ENCODE measurements around the gene SPTBN5.

Gene SPTBN5

DNA sequence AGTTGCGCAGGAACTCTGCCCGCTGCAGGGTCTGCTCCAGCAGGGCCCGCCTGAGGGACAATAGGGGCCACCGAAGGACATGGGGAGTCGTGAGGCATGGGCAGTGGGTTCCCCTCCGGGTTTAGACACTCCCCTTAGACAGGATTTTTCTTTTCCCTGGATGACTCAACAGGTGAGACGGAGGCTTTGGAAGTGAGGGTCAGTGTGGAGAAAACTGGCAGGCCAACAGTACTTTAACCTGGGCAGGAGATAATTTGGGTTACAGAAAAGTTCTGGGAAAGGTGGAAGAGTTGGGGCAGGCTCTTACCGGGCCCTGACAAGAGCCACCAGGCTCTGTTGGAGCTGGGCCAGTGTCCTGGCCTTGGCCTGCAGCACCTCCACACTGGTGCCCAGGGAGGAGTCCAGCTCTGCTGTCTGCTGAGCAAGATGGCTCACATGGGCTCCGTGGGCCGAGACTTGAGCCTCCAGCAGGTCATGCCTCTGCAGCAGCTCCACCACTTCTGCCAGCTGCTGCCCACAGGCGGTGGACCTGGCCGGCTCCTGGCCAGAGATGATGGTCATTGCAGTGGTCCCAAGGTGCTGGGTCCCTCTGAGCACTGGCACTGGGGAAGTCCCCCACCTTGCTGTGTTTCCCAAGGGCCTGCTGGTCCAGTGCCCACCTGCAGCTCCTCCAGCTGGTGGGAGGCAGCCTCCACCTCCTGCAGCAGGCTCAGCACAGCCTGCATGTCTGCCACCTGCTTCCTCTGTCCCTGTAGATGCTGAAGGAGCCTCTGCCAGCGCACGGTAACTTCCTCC lies 11.0 kb downstream of the SPTBN5 start:
- no peak for FAIRE-seq

DNA sequence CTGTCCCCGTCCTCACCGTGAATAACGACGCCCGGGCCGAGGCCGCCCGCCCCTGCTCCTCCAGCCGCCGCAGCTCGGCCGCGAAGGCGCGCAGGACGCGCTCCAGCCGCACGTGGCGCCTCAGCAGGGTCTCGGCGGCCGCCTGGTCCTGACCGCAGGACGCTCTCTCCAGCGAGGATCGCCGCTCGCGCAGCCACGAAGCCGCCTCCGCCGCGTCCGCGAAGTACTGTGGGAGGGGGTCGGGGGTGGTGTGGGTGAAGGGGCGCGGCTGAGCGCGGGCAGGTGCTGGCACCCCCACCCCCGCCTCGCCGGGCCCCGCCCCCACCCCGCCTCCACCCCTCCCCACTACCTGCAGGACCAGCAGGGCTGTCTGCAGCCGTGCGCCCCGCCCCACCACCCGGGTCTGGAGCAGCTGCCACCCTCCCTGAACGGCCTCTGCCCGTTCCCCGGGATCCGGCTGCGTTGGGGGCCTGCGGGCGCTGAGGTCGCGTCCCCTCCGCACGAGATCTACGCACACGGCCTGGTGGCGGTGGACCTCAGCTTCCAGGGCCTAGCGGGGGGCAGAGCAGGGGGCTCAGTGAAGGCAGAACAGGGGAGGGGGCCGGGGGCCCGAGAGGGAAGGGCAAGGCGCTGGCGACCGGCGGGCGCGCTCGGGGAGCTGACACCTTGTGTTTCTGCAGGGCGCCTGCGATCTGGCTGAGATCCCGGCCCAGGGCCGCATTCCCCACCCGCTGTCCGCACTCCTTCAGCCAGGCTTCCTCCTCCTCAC lies 11.7 kb downstream of the SPTBN5 start:
- FAIRE-seq = no peak

DNA sequence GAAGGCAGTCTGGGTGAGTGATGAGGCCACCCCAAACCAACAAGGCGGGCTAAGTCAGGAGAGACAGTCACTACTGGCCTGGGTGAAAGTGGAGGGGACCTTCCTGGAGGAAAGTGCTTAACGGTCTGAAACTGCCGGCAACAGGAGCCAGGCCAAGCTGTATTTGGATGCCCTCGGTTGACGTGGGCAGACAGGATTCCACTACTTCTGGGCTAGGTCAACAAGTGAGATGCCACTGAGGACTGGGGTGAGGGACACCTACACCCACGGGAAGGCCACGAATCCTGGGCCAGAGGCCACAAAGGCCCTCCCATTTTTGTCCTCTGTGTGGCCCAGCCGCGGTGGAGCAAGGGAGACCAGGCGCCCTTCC lies 12.3 kb downstream of the SPTBN5 start:
- FAIRE-seq = no peak

DNA sequence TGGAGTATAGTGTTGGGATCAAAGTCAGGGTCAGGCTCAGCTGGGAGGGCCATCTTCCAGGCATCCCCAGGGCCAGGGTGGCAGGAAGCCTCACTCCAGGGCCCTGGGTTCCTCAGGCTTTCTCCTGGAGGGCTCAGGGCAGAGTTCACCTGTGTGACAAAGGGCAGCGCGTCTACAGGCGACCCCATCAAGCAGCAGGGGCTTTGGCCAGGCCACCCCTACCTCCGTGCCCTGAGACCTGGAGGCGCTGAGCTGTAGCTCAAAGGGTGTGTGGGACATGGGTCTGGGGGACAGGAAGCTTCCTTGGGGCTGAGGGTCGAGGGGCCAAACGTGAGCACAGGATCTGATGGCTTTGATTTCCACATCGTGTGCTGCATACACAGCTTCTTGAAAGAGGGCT lies 12.8 kb downstream of the SPTBN5 start:
- FAIRE-seq = no peak

DNA sequence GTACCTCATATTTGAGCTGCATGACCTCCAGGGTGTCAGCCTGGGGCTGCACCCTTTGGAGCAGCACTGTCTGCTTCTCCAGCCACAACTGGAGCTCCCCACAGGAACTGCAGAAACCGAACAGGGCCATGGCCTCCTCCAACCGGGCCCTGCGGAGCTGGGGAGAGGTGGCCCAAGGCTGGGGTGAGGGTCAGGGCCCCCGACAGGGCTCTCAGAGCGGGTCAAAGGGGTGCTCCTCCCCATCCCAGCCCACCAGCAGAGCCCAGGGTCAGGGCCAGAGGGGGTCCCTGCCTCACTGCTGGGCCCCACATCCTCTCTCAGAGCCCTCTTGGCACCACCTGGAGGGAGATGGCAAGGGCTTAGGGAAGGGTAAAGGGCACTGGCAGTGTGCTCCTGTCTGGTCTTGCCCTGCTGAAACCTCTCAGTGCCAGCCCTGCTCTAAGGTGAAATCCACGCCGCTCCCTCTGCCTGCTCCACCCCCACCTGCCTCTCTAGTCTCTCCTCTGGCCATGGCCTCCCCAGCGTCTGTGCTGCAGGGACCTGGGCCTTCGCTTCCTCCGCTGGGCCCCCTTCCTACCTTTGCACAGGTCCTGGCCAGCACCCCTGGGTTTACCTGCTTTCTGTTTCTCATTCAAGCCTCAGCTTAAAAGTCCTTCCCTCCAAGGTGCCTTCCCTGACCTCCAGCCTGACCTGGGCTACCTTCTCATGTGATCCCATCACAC lies 13.5 kb downstream of the SPTBN5 start:
- FAIRE-seq = no peak

DNA sequence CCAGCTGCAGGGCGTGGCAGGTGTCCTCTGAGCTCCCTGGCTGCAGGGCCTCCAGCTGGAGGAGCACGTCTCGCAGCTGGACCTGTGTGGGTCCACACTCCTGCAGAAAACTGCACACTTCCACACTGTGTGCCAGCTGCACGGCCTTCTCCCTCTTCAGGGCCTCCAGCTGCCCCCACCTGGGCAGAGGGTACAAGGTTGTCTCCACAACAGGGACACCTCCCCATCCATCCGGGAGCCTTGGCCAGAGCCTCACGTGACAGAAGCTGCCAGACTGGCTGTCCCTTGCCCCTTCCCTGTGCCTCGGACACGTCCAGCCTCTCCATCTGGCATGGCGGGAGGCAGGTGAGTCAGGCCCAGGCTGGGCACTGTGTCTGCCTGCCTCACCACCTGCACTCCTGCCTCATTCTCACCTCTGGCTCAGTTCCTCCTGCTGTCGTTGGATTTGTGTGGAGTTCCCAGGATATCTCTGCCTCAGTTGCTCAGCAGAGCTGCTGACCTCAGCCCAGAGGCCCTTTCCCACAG lies 14.5 kb downstream of the SPTBN5 start:
- FAIRE-seq = no peak

DNA sequence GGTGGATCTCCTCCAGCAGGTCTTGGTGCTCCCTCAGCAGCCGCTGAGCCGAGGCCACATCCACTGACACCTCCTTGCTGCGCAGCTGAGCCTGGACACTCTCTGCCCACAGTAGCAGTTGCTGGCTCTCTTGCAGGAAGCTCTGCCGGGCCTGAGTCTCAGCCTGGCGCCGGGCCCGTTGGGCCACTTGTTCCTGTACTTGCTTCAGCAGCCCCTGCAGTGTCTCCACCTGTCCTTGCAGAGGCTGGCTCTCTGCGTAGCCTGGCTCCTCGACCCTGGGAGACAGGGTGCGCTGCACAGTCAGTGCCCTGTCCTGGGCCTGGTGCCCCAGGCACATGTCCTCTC lies 15.5 kb downstream of the SPTBN5 start:
- FAIRE-seq = no peak

DNA sequence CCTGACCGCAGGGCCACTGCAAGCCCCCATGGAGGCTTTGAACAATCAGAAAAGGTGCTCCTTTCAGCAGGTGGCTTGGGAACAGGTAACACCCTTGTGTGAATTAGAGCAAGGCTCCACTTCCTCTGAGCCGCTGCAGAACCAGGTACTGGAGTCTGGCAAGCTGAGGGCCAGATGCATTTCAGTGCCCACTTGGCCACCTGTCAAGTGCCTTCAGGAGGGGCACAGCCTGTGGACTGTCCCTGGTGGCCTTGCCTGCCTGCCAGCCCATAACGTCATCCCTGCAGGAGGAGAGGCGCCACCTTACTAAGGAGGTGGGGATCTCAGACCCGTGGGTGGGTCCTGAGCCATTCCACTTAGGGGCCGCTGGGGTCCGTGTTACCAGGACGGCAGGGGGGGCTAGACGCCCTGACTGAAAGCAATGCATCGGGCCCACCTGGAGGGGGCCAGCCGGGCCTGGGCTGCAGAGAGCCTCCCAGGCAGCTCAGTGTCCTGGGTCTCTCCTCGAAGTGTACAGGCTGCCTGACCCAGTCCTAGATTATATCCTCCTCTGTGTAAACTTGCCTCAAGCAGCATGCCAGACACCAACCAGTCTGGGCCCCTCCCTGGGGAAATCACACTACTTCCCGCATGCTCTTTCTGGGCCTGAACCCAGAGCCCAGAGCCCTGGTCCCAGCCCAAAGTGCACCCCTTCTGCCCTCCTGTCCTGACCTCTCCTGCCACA lies 16.1 kb downstream of the SPTBN5 start:
- FAIRE-seq = no peak

DNA sequence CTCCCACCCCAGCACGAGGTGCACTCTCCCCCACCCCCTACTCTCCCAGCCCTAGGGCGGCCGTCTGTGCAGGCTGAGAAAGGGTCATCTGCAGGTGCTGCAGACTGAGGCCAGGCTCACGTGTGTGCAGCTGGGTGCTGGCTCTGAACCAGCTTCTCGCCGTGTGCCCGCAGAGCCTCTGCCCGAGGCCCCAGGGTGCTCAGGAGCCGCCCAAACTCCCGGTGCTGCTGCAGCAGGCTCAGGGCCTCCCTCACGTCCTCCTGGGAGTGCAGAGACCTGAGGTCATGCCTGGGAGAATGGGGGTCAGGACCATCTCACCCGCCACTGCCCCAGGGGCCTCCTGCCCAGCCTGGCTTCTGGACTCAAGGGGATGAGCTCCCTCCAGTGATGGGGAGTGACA lies 17.2 kb downstream of the SPTBN5 start:
- FAIRE-seq = no peak

DNA sequence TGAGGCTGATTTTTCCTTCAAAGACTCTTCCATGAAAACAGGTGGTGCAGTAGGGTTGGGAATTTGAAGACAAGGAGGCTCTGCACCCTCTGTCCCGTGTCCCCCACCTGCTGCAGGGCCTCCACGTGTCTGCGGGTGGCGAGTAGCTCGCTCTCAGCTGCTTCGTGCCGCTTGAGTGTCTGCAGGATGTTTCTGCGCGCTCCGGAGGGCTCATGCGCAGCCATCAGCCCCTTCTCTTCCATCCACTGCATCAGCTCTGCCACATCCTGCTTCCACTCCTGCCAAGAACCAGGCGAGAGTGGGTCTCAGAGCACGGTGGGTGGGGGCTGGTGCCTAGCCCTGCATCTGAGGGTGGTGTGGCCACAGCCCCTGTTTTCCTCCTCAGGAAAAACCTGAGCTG lies 17.8 kb downstream of the SPTBN5 start:
- no peak for FAIRE-seq

DNA sequence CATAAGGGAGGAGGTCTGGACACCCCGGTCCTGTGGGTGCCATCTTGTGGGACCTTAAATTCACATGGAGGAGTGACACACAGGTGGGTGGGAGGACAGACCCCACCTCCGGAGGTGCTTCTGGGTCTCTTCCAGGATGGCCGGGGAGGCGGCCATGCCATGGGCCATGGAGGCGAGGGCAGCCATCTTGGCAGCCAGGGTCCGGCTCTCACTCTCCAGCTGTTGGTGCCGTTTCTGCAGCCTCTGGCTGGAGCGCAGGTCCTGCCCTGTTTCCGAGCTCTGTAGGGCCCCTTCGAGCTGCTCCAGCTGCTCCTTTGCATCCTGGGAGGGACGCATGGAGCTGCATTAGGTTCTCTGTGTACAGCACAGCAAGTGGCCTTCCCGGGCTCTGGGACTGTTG lies 19.1 kb downstream of the SPTBN5 start:
- no peak for FAIRE-seq

DNA sequence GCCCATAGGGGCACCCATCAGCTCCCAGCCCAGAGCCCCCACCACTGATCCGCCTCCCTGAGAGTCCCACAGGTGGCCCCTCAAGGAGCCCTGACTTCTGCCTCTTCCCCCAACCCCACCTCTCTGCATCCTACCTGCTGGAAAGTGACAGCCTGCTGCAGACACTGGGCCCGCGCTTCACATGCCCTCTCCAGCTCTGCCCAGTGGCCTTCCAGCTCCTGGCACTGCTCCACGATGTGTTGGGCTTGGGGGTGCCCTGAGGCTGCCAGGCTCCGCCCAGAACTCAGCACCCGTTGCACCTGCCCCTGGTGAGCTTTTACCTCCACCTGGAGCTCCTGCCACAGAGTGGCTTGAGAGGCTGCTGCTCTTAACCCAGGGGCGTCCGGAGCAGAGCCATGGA lies 20.1 kb downstream of the SPTBN5 start:
- FAIRE-seq = no peak

DNA sequence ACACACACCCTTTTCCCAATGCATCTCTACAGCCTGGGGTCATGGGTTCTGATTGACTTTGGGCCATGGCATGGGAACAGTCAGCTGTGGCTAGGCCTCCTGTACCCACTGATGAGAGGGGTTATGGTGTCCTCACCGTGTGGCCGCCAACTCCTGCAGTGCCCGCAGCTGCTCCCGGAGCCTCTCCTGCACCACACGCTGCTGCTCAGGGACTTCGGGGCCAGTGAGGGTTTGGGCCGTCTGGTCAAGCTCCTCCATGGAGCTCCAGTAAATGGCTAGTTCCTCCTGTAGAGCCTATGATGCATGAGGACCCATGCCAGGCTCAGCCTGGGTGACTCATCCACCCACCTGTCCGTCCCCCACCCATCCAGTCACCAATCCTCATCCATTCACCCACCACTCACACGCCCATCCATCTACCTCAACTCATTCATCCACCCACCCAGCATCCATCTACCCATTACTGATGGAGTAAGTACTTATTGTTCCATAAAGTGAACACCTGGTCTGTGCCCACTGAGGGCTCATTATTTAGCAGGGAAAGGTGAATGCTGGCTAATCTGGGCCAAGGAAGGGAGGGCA lies 21.6 kb downstream of the SPTBN5 start:
- FAIRE-seq = no peak

DNA sequence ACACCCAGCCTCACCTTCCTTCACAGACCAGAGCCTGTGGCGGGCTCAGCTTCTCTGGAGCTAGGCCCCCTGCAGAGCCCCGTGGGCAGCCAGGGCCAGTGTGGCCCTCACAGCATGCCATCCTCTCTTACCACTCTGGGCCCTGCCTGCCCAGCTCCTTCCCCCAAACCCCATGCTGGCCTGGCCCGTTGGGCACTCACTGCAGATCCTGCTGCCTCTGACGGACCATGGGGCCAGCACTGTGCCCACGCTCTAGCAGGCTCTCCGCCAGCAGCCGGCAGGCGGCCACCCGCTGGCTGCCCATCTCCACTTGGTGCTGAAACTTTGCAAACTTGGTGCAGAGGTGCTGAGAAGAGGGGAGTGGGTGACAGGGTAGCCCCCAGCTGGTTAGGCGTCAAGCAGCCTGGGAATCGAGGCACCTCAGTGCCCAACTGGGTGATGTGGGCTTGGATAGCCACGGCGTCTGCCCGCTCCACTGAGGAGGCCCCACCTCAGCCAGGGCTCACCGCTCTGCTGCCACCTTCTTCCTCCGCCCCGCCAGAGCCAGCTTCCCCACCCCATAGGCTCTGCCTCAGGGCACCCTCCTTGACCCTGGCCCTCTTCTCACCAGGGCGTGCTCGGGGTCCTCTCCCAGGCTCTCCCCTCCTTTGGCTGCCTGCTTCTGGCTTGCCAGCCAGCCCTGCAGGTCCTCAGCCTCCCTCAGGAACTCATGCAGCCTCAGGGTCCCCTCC lies 22.5 kb downstream of the SPTBN5 start:
- FAIRE-seq = no peak

DNA sequence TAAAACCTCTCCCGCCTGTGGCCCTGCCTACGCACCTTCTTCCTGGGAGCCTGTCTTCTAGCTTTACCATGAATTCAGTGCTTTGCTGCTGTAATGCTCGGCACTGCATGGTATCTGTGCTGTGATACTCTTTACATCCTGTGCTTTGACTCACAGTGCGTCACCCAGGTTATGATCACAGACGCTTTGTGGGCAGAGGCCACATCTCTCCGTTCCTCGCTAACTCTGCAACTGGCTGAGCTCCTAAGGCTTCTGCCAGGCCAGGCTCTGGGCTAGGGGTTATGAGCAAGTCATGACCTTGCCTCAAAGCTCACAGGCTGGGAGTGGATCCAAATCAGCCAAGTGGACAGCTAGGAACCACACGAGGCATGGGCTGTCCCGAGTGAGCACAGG lies 23.2 kb downstream of the SPTBN5 start:
- FAIRE-seq = no peak

DNA sequence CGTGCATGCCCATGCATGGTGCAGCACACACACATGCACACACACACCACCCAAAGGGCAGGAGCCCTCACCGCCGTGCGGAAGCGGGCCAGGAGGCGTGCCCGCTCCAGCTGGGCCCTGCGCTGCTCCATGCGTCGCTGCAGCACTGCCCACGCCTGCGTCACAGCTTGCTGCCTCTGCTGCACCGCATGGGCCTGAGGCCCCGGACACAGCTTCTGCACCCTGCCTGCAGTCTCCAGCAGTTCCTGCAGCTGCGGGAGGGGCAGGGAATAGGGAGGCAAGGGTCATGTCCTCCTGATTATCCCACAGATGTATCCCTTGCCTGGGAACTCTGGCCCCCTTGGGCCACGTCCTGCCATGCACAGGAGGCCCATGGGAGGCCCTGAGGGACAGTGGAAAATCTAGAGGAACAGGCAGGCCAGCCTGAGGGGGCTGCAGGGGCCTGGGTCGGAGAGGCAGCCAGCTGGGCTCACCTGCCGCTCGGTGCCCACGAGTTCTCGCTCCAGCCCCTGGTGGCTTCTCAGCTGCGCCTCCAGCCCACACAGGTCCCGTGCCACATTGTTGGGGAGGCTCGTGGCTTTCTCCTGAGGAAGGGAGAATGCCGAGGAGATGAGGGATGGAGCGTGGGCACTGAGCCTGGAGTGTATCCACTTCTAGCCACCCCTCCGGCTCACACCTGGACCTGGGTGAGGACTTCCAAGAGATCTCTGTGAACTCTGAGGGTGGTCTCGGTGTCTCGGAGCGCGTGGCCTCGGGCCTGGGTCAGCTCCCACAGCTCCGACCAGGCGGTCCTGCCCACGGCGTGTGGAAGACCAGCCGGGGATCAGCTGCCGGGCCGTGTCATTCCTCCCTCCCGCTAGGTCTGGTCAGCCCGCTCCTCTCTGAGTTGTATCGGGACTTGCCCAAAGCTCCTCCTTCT lies 23.8 kb downstream of the SPTBN5 start:
- no peak for FAIRE-seq

DNA sequence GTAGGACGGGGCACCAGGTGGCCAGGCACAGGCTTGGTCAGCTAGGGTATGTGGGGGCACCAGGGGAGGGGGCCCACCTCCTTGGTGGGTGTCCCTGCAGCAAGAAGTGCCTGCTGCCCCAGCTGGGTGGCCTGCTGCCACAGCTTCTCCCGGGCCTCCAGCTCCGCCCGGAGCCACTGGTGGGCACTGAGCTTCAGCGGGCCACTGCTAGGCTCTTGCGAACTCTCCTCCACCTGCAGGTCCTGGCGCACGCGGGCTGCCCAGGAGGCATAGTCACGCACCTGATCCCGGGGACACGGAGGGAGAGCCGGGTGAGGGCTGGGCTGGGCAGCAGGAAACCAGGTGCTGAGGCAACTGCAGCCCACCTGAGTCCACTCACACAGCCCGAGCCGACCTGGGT lies 25.5 kb downstream of the SPTBN5 start:
- FAIRE-seq = no peak

DNA sequence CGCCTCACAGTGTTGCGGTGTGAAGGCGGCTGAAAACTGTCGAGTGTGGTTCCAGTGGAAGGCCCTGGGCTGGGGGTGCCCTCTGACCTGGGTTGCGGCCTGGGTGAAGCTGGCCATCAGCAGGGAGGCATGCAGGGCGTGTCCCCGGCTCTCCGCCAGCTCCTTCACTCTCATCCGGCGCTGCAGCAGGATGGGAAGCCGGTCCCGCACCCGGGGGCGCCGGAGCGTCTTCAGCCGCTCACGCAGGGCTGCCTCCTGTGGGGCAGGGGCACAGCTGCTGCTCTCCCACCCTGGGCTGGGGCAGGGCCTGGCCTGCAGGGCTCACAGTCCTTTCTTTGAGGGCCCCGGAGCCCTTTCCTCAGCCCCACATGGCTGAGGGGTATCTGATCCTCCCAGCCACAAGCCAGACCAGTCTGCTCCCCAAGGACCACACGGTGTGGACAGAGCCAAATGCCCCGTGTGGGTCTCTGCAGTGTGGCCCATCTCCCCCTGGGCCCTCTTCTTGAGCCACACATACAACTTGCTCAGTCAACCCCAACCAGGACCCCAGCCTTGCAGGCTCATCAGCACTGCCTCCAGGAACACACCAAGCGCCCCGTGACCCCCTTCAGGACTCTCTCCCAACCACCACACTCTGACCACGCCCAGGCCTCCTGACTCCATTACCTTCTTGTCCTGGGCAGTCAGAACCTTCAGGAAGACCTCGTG lies 26.8 kb downstream of the SPTBN5 start:
- FAIRE-seq = no peak

DNA sequence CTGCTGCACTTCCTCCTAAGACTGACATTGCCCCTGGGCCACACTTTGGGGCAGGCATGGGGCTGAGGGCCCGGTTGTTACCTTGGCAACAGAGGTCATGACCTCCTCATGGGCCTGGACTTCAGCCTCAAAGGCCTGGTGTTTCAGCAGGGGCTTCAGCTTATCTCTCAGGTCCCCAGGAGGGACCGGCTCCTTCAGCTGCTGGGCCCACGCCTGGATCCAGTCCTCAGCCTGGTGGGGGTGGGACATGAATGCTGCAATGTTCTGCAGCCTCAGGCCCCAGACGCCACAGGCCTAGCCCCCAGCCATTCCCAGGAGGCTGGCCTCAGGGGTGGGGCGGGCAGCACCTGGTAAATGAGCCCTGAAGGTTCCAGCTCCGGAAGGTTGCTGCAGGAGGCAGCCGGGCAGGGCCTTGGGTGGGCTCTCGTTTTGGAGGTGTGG lies 27.6 kb downstream of the SPTBN5 start:
- FAIRE-seq = no peak

DNA sequence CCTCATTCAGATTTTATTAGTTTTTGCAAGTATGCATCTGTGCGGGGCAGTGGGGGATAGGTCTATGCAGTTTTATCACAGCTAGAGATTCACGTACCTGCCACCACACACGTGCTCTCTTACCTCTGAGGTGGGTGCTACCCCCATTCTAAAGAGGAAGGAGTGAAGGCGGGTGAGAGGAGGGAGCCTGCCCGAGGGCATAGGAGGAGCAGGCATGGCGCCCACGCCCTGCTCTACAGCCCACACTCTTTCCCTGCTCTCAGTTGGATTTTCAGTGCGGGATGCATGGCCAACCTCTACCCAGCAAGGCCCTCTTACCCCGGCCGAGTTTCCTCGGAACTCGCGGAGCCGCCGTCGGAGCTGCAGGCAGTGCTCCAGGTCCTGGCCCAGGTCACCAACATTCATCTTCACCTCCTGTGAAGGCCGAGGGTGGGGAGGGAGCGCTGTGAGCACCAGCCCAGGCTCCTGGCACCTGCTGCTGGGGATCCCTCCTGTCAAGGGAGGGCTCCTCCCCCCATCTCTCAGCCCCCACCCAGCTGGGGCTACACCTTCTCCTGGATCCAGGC lies 28.3 kb downstream of the SPTBN5 start:
- FAIRE-seq = no peak
